G401.6 (cell line): ENCODE measurements around the gene ZNF385B.

Experiments
- FAIRE-seq: peaks from 2 replicates; lab custom pipeline; 2012; peaks lifted over from hg19 to GRCh38; lab: Jason Lieb, UNC

Gene ZNF385B

DNA sequence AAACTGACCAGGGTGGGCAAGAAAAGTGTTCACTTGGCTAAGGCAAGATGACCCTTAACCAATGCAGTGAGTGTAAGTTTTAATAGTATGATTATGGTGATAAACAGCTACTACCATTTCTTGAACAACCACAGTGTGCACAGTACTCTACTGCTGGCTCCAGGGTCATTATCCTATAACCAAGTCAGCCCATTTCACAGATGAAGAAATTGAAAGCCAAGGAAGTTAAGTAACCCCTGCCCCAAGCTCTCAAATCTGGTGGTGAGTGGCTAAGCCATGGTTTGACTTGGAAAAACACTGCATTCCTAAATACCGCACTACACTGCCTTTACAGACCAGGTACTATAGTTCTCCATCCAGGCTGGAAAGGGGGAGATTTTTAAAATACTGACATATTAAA lies 5.7 kb downstream of the ZNF385B start:
- FAIRE-seq, result no peak

DNA sequence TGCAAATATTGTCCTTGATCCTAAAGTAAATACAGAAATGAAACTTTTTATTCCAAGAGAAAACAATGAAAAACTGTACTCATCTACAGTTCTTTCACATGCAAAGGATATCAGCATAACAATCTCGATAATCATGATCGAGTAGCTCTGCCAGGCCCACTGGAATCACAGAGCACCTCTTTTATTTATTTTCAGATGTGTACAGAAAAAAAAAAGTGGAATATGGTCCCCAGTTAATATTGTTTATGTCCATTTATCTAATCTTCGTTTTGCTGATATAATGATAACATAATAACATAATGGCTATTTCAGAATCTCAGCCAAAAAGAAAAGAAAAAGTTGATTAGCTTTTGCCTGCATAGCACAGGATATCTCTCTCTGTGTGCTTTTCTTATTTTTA lies 6.5 kb downstream of the ZNF385B start:
- FAIRE-seq, result no peak

DNA sequence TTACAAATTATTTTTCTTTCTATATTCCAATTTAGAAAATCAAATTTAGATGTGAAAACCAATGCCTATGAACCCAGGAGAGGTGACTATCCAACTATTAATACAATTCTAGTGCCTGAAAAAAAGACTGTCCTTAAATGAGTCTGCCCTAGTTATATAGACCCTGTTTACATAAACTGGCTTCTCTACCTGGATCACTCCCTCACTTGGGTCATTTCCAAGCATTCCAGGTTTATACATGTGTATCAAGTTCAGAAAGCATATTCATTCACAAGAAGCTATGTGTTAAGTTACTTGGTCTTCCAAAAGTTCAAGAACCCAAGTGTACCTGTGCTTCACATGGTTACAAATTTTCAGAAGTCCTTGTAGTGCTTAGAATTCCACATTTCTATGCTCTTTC lies 8.3 kb downstream of the ZNF385B start:
- no peak for FAIRE-seq

DNA sequence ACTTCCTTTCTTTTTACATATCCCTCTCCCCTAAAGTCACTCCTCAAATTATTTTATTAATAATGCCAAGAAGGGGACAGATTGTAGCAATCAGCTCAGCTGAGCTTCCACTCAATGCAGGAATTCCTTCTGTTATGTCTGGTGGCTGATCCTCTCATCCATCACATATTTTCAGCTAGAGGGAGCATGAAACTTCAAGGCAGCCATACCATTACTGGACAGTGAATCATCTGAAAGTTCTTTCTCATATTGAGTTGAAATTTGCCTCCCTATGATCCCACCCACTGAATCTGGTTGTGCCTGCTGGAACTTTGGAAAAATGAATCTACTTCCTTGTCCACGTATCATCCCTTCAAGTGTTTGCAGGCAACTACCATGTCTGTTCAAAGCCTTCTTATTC lies 11.2 kb downstream of the ZNF385B start:
- no peak for FAIRE-seq

DNA sequence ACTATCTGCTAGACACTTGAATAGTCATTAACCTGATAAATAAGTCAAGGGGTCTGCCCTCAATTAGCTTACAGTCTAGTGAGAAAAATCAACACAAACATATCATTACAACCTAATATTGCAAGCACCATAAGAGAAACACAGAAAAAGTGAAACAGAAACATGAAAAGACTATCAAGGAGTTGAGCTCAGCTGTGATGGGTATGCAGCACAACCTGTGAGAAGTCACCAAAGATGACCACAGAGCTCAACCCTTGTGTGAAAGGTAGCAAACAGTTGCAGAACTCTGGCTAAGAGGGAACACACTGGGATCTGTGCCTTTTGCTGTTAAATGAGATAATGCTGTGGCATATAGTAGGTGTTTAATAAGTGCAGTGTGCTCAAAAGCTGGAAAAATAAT lies 11.7 kb downstream of the ZNF385B start:
- FAIRE-seq, result no peak

DNA sequence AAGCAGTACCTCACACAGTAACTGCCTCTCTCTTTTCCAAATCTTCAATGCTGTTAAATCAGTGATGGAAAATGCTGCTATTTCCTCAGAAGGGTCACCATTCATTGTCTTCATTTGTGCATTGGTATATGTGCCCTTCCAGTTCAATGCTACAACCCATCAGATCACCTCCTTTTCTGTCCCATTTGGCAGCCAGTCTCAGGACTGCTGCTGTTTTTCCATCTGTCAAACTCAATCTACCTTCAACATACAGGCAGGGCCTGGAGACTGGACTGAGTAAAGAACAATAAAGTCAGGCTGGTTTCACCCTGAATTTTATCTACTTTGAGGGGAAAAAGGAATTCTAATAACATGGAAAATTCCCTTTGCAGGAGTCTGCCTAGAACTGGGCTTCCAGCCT lies 17.9 kb downstream of the ZNF385B start:
- no peak for FAIRE-seq

DNA sequence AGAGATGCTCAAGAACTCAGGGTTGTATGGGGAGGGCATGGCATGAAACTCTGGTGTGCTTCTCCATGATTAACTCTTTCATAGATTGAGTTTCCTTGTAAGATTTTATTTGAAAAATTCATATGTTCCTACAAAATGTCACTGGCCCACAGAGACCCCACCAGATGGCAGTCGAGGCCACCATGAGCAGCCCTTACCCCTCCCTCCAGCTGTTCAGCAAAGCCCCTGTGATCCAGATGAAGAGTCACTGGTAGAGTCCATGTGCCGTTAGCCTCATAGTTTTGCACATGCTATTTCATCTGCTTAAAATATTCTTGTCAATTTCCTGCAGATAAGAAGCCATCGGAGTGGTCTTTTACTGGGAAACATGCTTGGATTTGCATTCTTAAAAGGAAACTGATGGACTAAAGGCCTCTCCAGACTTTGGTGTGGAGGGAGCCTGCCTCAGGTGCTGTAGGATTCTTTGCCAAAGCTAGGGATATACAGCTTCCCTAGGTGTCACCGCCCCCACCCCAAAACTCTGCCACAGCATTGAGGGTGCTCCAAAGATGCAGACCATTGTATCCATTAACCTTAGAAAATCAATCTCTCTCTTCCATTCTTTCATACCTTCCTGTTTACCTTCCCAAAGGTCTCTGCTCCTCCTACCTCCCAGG lies 18.8 kb downstream of the ZNF385B start:
- no peak for FAIRE-seq

DNA sequence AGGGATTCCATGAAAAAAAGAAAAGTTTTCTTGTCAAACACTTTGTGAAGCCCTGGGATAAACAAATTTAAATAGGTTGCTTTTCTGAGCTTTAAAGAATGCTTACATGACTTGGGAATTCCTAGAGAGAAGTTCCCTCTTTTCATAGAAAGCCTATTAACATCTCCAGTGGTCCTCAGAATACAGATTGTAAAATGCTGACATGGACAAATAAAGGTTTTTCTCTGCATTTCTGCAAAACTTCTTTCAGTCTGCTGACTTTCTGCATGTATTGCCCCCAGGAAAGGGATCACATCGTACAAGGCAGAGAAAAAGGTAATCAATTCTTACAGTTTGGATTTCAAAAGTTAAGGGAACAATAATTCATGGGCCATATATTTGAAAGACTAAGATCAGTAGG lies 20.6 kb downstream of the ZNF385B start:
- no peak for FAIRE-seq

DNA sequence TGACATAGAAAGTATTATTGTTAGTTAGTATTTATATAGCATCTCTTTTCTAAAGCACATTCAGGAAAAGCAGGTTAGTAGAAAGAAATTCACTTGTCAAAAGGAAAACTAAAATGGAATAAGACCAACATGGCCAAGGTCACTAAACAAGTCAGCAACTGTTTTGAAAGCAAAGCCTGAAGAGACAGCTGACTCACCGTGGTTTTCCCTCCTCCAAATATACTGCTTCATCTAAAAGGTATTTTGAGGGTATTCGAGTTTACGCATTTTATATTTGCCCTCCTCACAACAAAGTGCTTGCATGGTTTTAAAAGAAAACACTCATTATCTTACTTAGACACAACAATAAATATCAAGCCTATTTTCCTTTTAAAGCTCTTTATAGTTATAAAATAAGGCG lies 24.0 kb downstream of the ZNF385B start:
- FAIRE-seq, result no peak

DNA sequence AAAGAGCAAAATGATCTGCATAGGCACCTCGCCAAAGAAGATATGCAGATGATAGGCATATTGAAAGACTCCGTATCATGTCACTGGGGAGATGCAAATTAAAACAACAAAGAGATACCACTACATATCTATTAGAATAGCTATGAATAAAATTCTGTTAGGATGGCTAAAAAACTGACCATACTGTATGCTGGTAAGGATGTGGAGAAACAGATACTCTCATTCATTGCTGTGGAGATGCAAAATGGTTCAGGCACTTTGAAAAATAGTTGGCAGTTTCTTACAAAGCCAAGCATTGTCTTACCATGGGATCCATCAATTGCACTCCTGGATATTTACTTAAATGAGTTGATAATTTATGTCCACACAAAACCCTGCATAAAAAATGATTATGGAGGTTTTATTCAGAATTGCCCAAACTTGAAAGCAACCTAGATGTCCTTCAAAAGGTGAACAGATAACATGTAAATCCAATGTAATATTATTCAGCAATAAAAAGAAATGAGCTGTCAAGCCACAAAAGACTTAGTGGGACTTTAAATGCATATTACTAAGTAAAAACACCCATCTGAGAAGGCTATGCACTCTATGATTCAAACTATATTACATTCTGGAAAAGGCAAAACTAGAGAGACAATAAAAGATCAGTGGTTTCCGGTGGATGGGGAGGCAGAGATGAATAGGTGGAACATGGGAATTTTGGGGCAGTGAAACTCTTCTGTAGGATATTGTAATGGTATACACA lies 31.2 kb downstream of the ZNF385B start:
- FAIRE-seq, result no peak

DNA sequence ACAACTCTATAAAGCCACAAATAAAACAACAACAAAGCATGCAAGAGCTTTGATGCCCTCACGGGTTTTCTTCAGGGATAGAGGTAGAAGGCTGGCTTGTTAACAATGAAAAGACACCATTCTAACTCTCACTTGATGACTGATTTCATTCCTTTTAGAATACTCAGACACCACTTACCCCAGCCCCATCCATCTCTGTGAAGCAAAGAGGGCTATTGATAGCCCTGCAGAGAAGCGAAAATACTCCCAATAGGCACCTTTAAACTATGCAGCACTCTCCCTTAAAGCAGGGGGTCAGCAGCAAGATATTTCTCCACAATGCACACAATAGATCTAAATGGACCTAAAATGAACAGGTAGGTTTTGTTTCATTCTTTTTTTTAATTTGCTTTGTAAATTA lies 35.1 kb downstream of the ZNF385B start:
- FAIRE-seq, result no peak

DNA sequence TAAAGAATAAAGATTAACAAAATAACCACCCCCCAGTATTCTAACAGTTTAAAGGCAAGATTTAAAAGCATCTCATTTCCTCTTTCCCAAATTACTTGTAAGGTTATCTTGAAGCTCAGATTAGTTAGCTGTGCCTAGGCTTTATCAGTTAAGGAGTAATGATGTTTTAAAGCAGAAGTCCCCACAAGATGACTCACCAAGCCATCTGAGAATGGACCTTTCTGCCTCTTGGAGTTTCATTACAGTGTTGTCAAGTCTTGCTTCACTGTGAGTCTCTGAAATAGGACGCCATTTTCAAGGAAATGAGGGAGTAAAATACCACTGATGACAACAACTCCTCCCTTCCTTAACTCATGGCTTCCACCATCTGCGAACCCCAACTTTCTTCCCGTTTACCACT lies 35.9 kb downstream of the ZNF385B start:
- FAIRE-seq, result no peak

DNA sequence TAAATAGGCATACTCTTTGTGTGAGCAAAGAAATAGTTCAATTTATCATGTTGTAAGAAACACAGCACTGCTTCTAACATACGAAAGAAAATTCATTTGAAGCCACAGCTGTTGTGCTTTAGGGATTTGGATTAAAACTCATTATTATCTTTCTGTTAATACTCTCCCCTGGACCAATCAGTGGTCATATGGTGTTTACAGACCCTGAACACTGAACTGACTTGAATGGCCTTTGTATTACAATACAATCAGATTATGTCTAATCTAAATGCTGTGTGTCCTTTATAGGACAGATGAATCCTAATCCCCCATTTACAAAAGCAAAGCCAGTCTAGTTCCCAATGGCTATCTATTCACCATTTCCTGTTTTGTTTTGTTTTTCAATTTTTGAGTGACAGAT lies 36.5 kb downstream of the ZNF385B start:
- FAIRE-seq, result no peak

DNA sequence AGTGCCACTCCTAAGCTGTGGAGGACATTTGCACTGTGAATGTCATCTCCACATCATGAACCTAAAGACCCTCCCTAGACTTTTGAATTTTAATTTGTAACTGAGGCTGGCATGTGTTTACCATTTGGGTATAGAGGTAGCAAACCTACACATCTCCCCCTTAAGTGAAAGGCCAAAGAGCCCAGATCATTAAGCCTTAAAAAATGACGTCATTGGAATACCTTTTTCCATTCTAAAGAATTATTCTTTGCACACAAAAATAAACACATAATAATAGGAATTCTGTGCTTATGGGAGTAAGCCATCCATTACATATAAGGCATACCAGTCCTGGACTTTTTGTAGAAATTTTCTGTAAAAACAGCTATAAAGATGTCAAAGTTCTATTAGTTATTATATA lies 38.9 kb downstream of the ZNF385B start:
- FAIRE-seq, result no peak

DNA sequence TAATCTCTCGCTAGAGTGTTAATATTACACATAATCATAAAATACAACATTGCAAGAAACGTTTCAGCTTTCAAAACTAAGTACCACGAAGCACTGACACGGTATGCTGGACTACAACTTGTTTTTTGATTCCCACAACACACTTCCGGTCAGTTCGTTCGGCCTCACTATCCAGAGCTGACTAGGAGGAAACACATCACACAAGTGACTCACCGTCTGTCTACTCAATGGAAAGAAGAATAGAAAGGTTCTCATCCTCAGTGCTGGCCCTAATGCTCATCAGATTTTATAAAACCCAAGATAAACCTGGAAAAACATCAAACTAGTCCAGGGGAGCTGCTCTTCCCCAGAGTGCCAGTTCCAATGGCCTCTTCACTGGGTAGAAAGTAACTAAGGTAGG lies 42.9 kb downstream of the ZNF385B start:
- no peak for FAIRE-seq

DNA sequence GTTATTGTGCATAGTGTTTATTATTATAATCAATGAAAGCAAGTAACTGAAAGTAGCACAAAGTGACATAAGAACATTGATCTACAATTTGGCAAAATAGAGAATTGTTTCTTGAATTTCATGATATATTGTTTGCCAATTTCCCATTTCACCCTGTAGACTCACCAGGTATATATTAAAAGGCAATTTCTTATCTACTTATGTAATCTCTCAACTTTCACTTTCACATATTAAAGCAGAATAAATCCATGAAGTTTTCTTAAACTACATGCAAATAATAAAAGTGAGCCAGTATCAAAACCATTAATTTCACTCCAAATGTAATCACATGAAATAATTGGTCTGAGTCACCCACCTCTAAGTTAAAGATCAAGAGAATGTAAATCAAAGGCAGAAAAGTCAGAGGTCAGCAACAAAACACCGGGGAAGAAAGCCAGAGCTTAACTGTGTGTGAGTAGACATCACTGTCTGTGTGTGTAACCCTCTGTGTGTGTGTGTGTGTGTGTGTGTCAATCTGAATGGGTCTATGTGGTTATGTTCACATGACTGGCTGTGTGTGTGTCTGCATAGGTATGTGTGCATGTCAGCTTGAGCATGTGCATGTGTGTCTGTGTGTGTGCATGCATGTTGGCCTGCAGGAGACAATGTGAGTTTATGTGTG lies 44.1 kb downstream of the ZNF385B start:
- FAIRE-seq, result no peak

DNA sequence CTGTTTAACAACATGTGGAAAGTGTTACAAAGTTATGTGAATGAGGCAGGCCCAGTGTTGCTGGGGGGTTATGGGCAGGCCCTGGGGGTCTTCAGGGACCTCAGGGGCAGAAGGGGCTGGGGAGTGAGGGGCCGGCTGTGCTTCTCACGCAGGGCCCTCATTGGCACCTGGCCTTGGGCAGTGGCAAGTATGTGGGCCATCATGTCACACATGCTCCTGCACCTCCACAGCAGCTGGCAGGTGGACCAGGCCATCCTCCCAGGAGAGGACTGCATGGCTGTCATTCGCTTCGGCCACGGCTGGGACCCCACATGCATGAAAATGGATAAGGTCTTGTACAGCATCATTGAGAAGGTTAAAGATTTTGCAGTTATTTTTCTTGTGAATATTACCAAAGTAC lies 47.4 kb downstream of the ZNF385B start:
- no peak for FAIRE-seq

DNA sequence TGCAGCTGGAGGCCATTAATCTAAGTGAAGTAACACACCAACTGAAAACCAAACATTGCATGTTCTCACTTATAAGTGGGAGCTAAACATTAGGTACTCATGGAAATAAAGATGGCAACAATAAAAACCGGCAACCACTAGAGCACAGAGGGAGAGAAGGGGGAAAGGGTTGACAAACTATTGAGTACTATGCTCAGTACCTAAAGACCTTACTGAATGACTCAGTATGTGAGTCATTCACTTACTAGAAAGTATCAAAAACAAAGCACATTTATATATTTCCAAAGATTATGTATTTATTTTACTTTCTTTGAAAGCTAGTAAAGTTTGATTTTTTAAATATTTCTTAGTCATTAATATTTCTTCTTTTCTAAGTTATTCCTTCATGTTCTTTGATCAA lies 48.9 kb downstream of the ZNF385B start:
- FAIRE-seq, result no peak

DNA sequence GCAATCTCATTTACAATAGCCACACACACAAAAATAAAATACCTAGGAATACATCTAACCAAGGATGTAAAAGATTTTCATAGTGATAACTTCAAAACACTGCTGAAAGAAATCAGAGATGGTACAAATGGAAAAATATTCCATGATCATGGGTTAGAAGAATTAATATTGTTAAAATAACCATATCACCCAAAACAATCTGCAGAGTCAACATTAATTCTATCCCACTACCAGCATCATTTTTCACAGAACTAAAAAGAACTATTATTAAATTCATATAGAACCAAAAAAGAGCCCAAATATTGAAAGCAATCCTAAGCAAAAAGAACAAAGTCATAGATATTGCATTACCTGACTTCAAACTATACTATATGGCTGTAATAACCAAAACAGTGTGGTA lies 50.4 kb downstream of the ZNF385B start:
- FAIRE-seq, result no peak

DNA sequence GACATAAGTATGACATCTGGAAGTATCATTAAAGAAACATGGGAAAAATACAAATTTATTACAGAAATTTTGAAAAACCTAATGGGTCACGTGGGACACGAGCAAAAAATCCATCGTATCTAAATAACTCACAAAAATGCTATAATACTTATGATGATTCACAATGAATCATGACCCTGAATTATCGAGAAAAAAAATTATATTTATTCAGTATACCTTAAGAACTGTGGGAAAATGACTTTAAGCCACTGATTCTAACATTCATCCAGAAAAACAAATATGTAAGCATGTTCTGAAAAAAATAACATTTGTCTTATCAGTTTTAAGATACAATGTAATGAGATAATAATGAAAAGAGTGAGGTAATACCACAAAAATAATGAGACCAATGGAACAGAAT lies 51.8 kb downstream of the ZNF385B start:
- FAIRE-seq, result no peak

DNA sequence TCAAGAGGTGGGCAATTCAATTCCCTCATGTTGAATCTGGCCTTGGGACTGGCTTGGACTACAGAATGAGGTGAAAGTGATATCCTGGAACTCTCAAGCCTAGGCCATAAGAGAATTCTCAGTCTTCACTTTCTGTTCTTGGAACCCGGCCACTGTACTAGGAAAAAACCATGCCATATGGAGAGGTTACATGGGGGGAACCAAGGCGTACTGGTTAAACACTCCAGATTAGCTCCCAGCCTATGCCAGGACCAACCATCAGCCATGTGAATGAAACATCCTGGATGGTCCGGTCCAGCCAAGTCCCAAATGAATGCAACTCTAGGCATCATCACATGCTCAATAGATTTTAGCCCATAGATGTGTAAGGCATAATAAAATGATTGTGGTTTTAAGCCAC lies 56.4 kb downstream of the ZNF385B start:
- no peak for FAIRE-seq

DNA sequence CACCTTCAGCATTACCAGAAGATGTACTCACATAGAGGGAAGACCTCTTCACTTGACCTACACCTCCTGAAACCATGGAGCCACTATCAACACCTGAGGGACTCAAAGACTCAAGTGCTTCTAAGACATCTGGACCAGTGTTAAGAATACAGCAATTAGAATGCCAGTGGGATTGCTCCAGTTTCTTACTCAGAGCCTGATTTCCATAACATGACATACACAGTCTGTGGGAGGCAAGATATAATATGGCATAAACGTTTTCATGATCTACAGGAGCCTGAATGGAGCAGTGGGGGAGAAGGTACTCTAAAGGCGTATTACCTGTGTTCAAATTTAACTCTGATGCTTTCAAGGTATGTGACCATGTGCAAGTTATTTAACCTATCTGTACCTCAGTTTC lies 57.2 kb downstream of the ZNF385B start:
- no peak for FAIRE-seq

DNA sequence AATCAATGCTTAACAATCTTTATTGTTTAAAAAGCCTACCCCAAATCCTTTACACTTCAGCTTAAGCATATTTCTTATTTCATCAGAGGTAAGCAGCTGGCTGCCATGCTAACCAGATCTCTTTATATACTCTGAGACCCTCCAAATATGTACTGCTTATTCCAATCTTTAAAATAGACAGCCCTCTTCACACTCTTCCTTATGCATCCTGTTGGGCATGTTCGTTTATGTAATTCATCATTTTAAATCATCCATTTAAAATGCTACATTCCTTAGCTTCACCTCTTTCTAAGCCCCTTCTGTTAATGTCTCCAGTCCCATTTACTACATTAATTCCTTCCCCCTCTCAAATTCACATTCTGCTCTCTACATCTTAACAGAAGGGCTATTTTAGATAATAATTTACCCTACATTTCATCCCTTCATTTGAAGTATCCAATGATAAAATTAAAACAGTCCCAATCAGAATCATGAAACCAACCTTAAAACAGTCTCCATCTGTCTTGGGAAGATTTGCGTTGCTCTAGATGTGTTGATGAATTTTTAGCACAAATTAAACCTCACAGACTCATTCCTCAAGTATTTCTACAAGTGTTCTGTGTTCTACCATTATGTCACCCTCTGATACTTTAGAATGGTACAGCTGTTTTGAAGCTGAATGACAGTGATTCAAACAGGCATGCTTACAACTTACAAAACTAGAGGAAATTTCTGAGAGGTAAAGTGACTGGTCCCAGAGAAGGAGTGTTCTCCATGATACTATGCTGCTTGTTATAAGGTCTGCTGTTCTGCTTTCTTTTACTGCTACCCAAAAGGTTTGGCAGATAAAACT lies 59.1 kb downstream of the ZNF385B start:
- no peak for FAIRE-seq
